Measurements from ENCODE around the gene MYH7.

MYH7 gene

GRCh38 chr14:23375527-23376251, 59.8 kb downstream of the MYH7 start:
- DNase-seq = no peak
- Histone ChIP-seq H3K9me3 (ENCODE audit: control insufficient read depth, low read length) (no peaks in the 10 kb centered on the region), H3K4me1 (ENCODE audit: control insufficient read depth, insufficient read depth, low read length, poor library complexity, severe bottlenecking) (no peaks in the 10 kb centered on the region), H3K27me3 (replicated peaks; ENCODE audit: control insufficient read depth, insufficient read depth, low read length, poor library complexity, severe bottlenecking) (no peaks in the 10 kb centered on the region), H3K36me3 (ENCODE audit: control insufficient read depth, insufficient read depth, low read length) (no peaks in the 10 kb centered on the region), H3K27ac (ENCODE audit: insufficient read depth, low read length, poor library complexity, severe bottlenecking) (no peak overlapping the region), H3K4me3 (ENCODE audit: insufficient read depth, low read depth, low read length, poor library complexity, severe bottlenecking) (no peak overlapping the region)

GRCh38 chr14:23373041-23373440, 62.4 kb downstream of the MYH7 start:
- no peak for DNase-seq
- H3K4me1 ChIP-seq (ENCODE audit: control insufficient read depth, insufficient read depth, low read length, poor library complexity, severe bottlenecking) = no peaks in the 10 kb centered on the region
- no peak overlapping the region for H3K4me3 ChIP-seq (ENCODE audit: insufficient read depth, low read depth, low read length, poor library complexity, severe bottlenecking)
- no peak overlapping the region for H3K27ac ChIP-seq (ENCODE audit: insufficient read depth, low read length, poor library complexity, severe bottlenecking)
- H3K27me3 ChIP-seq (replicated peaks; ENCODE audit: control insufficient read depth, insufficient read depth, low read length, poor library complexity, severe bottlenecking) = no peaks in the 10 kb centered on the region
- H3K9me3 ChIP-seq (ENCODE audit: control insufficient read depth, low read length) = no peaks in the 10 kb centered on the region
- no peaks in the 10 kb centered on the region for H3K36me3 ChIP-seq (ENCODE audit: control insufficient read depth, insufficient read depth, low read length)

GRCh38 chr14:23372509-23372908, 63.0 kb downstream of the MYH7 start, which contains the start of gene IL25:
Gene IL25 (plus strand): TSS chr14:23372809.
- DNase-seq = no peak
- no peaks in the 10 kb centered on the region for H3K9me3 ChIP-seq (ENCODE audit: control insufficient read depth, low read length)
- no peak within 1 kb of the TSS for H3K27ac ChIP-seq (ENCODE audit: insufficient read depth, low read length, poor library complexity, severe bottlenecking)
- no peaks in the 10 kb centered on the region for H3K4me1 ChIP-seq (ENCODE audit: control insufficient read depth, insufficient read depth, low read length, poor library complexity, severe bottlenecking)
- no peaks in the 10 kb centered on the region for H3K36me3 ChIP-seq (ENCODE audit: control insufficient read depth, insufficient read depth, low read length)
- H3K4me3 ChIP-seq (ENCODE audit: insufficient read depth, low read depth, low read length, poor library complexity, severe bottlenecking) = no peak within 1 kb of the TSS
- no peaks in the 10 kb centered on the region for H3K27me3 ChIP-seq (replicated peaks; ENCODE audit: control insufficient read depth, insufficient read depth, low read length, poor library complexity, severe bottlenecking)

GRCh38 chr14:23371865-23372264, 63.6 kb downstream of the MYH7 start:
- H3K4me3 ChIP-seq (ENCODE audit: insufficient read depth, low read depth, low read length, poor library complexity, severe bottlenecking) = no peak overlapping the region
- no peaks in the 10 kb centered on the region for H3K9me3 ChIP-seq (ENCODE audit: control insufficient read depth, low read length)
- DNase-seq = no peak
- H3K4me1 ChIP-seq (ENCODE audit: control insufficient read depth, insufficient read depth, low read length, poor library complexity, severe bottlenecking) = no peaks in the 10 kb centered on the region
- H3K27ac ChIP-seq (ENCODE audit: insufficient read depth, low read length, poor library complexity, severe bottlenecking) = no peak overlapping the region
- no peaks in the 10 kb centered on the region for H3K27me3 ChIP-seq (replicated peaks; ENCODE audit: control insufficient read depth, insufficient read depth, low read length, poor library complexity, severe bottlenecking)
- H3K36me3 ChIP-seq (ENCODE audit: control insufficient read depth, insufficient read depth, low read length) = no peaks in the 10 kb centered on the region

- DNase-seq = no peak
- H3K36me3 ChIP-seq (ENCODE audit: control insufficient read depth, insufficient read depth, low read length) = no peaks in the 10 kb centered on the region
- H3K4me3 ChIP-seq (ENCODE audit: insufficient read depth, low read depth, low read length, poor library complexity, severe bottlenecking) = no peak overlapping the region
- H3K27ac ChIP-seq (ENCODE audit: insufficient read depth, low read length, poor library complexity, severe bottlenecking) = no peak overlapping the region
- peaks cover 5% of the 10 kb centered on the region for H3K27me3 ChIP-seq (replicated peaks; ENCODE audit: control insufficient read depth, insufficient read depth, low read length, poor library complexity, severe bottlenecking)
- H3K9me3 ChIP-seq (ENCODE audit: control insufficient read depth, low read length) = no peaks in the 10 kb centered on the region
- H3K4me1 ChIP-seq (ENCODE audit: control insufficient read depth, insufficient read depth, low read length, poor library complexity, severe bottlenecking) = no peaks in the 10 kb centered on the region
Measured at GRCh38 chr14:23370221-23370620, 65.2 kb downstream of the MYH7 start.

- Histone ChIP-seq H3K4me1 (ENCODE audit: control insufficient read depth, insufficient read depth, low read length, poor library complexity, severe bottlenecking) (no peaks in the 10 kb centered on the region), H3K27me3 (replicated peaks; ENCODE audit: control insufficient read depth, insufficient read depth, low read length, poor library complexity, severe bottlenecking) (peaks cover 16% of the 10 kb centered on the region), H3K27ac (ENCODE audit: insufficient read depth, low read length, poor library complexity, severe bottlenecking) (no peak overlapping the region), H3K9me3 (ENCODE audit: control insufficient read depth, low read length) (no peaks in the 10 kb centered on the region), H3K36me3 (ENCODE audit: control insufficient read depth, insufficient read depth, low read length) (no peaks in the 10 kb centered on the region), H3K4me3 (ENCODE audit: insufficient read depth, low read depth, low read length, poor library complexity, severe bottlenecking) (no peak overlapping the region)
- no peak for DNase-seq
Measured at GRCh38 chr14:23366426-23366921, 69.0 kb downstream of the MYH7 start.

- DNase-seq = no peak
- no peak overlapping the region for H3K4me3 ChIP-seq (ENCODE audit: insufficient read depth, low read depth, low read length, poor library complexity, severe bottlenecking)
- H3K36me3 ChIP-seq (ENCODE audit: control insufficient read depth, insufficient read depth, low read length) = no peaks in the 10 kb centered on the region
- no peaks in the 10 kb centered on the region for H3K9me3 ChIP-seq (ENCODE audit: control insufficient read depth, low read length)
- no peaks in the 10 kb centered on the region for H3K4me1 ChIP-seq (ENCODE audit: control insufficient read depth, insufficient read depth, low read length, poor library complexity, severe bottlenecking)
- peaks cover 16% of the 10 kb centered on the region for H3K27me3 ChIP-seq (replicated peaks; ENCODE audit: control insufficient read depth, insufficient read depth, low read length, poor library complexity, severe bottlenecking)
- no peak overlapping the region for H3K27ac ChIP-seq (ENCODE audit: insufficient read depth, low read length, poor library complexity, severe bottlenecking)
Measured at GRCh38 chr14:23365732-23366425, 69.6 kb downstream of the MYH7 start.

GRCh38 chr14:23365036-23365731, 70.3 kb downstream of the MYH7 start, which contains the start of gene EFS:
Gene EFS (minus strand): TSS chr14:23365172. CDS start chr14:23365025, 147 bp downstream.
- Histone ChIP-seq H3K4me3 (ENCODE audit: insufficient read depth, low read depth, low read length, poor library complexity, severe bottlenecking) (no peak within 1 kb of the TSS), H3K27me3 (replicated peaks; ENCODE audit: control insufficient read depth, insufficient read depth, low read length, poor library complexity, severe bottlenecking) (peaks cover 16% of the 10 kb centered on the region), H3K9me3 (ENCODE audit: control insufficient read depth, low read length) (no peaks in the 10 kb centered on the region), H3K4me1 (ENCODE audit: control insufficient read depth, insufficient read depth, low read length, poor library complexity, severe bottlenecking) (no peaks in the 10 kb centered on the region), H3K36me3 (ENCODE audit: control insufficient read depth, insufficient read depth, low read length) (no peaks in the 10 kb centered on the region), H3K27ac (ENCODE audit: insufficient read depth, low read length, poor library complexity, severe bottlenecking) (no peak within 1 kb of the TSS)
- no peak for DNase-seq

GRCh38 chr14:23364164-23365035, 71.1 kb downstream of the MYH7 start:
- no peaks in the 10 kb centered on the region for H3K4me1 ChIP-seq (ENCODE audit: control insufficient read depth, insufficient read depth, low read length, poor library complexity, severe bottlenecking)
- no peaks in the 10 kb centered on the region for H3K36me3 ChIP-seq (ENCODE audit: control insufficient read depth, insufficient read depth, low read length)
- peaks cover 16% of the 10 kb centered on the region for H3K27me3 ChIP-seq (replicated peaks; ENCODE audit: control insufficient read depth, insufficient read depth, low read length, poor library complexity, severe bottlenecking)
- no peak for DNase-seq
- no peak overlapping the region for H3K27ac ChIP-seq (ENCODE audit: insufficient read depth, low read length, poor library complexity, severe bottlenecking)
- H3K4me3 ChIP-seq (ENCODE audit: insufficient read depth, low read depth, low read length, poor library complexity, severe bottlenecking) = no peak overlapping the region
- H3K9me3 ChIP-seq (ENCODE audit: control insufficient read depth, low read length) = no peaks in the 10 kb centered on the region

All from effector memory CD4-positive, alpha-beta T cell (primary cell).